GM08714 (cell line): Measurements from ENCODE around the gene MSANTD7.
A peak's percentile ranks its signal among the peaks of the same experiment; 100 is the strongest.
"Not testable (repeated sequence)": the region's sequence is repeated elsewhere in the genome, so short reads cannot be mapped to it uniquely, and the experiment has no call there.

ENCODE experiments used
- H3K4me3 ChIP-seq: fragments of 200-500 bp; sonication (Bioruptor generic); 2 replicates; pipeline ENCODE4 v1.5.1; 2014; ENCODE audit warnings: mild to moderate bottlenecking, low read length, inconsistent platforms
- ZNF274 ChIP-seq: IDR thresholded peaks from 2 replicates; pipeline ENCODE4 v1.6.1; 2012; ENCODE audit warnings: mild to moderate bottlenecking, low read depth, low read length

Gene MSANTD7

GRCh38 chr10:14859043-14859442 lies 20.9 kb downstream of the MSANTD7 start:
- H3K4me3 ChIP-seq, result no peak overlapping the region
- TF ChIP-seq ZNF274, result no peak

DNA sequence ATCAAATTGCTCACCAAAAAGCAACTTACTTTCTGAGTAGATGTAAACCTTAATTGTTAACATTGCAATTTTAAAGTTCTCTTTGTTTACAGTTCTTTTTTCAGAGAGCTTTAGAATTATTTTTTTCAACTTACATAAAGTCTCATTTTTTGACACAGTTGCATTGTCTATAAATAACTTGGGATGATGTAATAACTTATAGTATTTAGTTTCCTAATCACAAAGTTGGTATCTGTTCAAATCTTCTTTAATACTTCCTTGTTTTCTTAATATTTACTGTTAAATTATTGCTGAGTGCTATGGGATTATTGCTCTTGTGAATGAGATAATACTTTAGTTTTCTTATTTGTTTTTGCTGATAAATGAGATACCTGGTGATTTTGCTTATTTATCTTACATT lies 21.7 kb downstream of the MSANTD7 start:
- no peak for TF ChIP-seq ZNF274
- H3K4me3 ChIP-seq, result no peak overlapping the region

GRCh38 chr10:14860791-14861190 lies 22.7 kb downstream of the MSANTD7 start:
- no peak for TF ChIP-seq ZNF274
- no peak overlapping the region for H3K4me3 ChIP-seq

- not testable (repeated sequence) for H3K4me3 ChIP-seq
Observed at GRCh38 chr10:14864466-14864865, 26.4 kb downstream of the MSANTD7 start.

DNA sequence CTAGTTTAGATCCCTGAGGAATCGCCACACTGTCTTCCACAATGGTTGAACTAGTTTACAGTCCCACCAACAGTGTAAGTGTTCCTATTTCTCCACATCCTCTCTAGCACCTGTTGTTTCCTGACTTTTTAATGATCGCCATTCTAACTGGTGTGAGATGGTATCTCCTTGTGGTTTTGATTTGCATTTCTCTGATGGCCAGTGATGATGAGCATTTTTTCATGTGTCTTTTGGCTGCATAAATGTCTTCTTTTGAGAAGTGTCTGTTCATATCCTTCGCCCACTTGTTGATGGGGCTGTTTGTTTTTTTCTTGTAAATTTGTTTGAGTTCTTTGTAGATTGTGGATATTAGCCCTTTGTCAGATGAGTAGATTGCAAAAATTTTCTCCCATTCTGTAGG lies 26.8 kb downstream of the MSANTD7 start:
- not testable (repeated sequence) for H3K4me3 ChIP-seq

DNA sequence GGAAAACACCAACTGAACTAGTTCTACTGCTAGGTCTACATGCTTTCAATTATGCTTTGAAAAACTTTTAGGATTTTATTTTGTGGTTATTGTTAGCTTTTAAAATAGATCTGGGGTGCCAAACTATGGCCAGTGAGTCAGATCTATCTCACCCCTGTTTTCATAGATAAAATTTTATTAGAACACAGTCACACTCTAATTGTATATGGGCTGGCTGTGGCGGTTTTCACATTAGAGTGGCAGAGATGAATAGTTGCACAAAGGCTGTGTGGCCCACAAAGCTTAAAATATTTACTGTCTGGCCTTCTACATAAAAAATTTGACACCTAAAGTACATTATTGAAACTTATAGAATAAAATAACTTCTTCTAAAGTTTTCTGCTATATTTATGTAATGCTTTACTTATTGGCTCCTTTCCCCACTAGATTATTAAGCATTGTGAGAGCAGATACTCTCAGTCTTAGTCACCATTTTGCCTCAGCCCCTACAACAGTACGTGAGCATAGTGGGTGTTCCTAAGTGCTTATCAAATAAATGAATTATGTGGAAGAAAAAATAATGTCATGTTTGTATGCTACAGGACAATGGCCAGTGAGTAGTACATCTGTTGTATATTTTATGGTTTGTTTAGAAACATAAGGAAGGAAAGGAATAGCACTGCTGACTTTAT lies 35.1 kb downstream of the MSANTD7 start:
- no peak for TF ChIP-seq ZNF274
- no peak overlapping the region for H3K4me3 ChIP-seq

GRCh38 chr10:14875941-14876340 lies 37.8 kb downstream of the MSANTD7 start:
- no peak for TF ChIP-seq ZNF274
- no peak overlapping the region for H3K4me3 ChIP-seq

GRCh38 chr10:14876764-14877163 lies 38.7 kb downstream of the MSANTD7 start:
- no peak overlapping the region for H3K4me3 ChIP-seq
- TF ChIP-seq ZNF274, result no peak

DNA sequence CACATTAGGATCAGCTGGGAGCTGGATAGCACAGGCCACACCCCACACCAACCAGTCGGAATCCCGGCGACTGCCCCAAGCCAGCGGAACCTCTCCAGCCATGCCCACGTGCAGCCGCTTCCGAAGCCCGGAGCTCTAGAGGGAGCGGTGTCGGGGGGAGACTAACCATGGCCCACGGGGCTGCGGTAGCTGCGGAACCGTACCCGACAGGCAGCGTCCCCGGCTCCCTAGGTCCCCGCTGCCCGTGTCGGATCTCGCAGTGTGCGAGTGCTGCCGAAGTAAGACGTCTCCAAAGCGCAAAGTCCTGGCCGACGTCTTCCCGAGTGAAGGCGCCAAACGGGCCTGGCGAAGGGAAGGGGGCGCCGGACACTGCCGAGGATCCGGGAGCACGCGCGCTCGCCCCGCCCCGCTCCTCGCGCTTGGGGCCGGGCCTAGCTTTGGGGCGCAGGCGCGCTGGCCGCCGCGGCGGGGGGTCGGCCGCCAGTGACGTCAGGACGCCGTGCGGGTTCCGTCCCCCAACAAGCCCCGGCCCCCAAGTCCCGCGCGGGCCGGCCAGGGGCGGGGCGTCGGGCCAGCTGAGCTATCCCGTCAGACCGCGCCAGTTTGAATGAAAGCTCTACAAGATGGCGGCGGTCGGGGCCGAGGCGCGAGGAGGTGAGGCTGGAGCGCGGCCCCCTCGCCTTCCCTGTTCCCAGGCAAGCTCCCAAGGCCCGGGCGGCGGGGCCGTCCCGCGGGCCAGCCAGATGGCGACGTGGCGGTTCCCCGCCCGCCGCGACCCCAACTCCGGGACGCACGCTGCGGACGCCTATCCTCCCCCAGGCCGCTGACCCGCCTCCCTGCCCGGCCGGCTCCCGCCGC lies 40.4 kb downstream of the MSANTD7 start, which contains the start of gene SUV39H2:
SUV39H2 (plus strand) TSS at position 601 of the 858 bp plus-strand sequence; CDS start at position 624, 23 bp downstream.
- H3K4me3 ChIP-seq, result peak within 1 kb of the TSS; percentile 80
- TF ChIP-seq ZNF274, result no peak

DNA sequence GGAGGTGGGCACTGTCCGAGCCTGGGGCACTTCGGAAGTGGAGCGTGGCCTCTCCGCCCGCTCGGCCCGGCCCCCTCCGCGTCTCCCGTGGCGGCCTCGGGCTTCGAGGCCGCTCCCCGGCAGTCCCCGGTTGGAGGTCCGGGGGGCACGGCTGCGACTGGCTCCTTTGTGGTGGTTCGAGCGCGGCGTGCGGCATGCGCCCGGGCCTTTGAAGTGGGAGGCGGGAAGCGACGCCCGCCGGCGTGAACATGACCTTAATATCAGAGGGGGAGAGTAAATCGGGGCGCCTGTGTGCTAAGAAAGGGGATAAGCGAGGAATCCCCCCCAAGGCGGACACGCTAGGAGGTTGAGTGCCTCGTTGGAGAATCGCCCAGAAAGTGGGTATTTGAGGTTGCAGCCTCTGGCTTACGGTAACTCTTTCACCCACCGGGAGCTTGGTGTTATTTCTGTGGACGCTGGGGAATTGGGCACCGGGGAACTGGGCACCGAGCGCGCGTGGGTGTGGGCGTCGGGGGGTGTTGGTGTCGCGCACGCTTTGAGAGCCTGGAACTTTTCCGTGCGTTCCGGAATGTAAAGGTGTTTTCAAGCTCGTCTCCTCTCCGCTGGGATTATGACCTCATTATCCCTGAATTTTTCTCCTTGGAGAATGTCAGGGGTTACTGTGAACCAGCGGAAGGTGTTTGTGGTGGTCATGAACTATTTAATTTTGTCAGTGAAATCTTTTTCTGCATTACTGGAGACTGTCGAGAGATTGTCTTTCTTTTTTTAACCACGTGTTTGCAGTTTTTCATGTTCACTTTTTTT lies 41.2 kb downstream of the MSANTD7 start:
- no peak for TF ChIP-seq ZNF274
- peak overlapping the region; percentile 78 for H3K4me3 ChIP-seq

DNA sequence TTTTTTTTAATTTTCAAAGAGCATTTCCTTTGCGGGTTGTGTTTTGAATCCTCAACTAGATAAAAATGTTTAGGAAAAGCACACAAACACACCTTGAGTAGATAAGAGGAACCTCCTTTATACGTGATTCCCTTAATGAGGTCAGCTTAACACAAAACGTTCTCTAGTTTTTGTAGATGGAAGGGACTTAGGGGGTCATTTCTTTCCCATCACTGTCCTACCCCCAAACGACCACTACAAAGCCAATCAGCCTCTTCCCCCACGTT lies 41.8 kb downstream of the MSANTD7 start:
- H3K4me3 ChIP-seq, result peak overlapping the region; percentile 78
- TF ChIP-seq ZNF274, result no peak

GRCh38 chr10:14880229-14880628 lies 42.1 kb downstream of the MSANTD7 start:
- TF ChIP-seq ZNF274, result no peak
- peak overlapping the region; percentile 78 for H3K4me3 ChIP-seq

GRCh38 chr10:14884082-14884481 lies 46.0 kb downstream of the MSANTD7 start:
- H3K4me3 ChIP-seq, result no peak overlapping the region
- TF ChIP-seq ZNF274, result no peak
